Esophagus squamous epithelium (tissue), 5 donors: ENCODE measurements around the gene PCSK6. TPM values are rescaled to one million over a fixed set of nuclear protein-coding genes. Genes with fewer than 3 reads are reported as not detected.
A peak's percentile ranks its signal among the peaks of the same experiment; 100 is the strongest.

Experiments
- DNase-seq: peaks from one replicate; lab custom pipeline; 2025; lab: John Stamatoyannopoulos, UW
- H3K27ac ChIP-seq, 4 donors: fragments of 200-600 bp; sonication (generic); one replicate each; pipeline ENCODE4 v1.5.1; 2016 to 2019; ENCODE audit warnings: mild to moderate bottlenecking in 1 of 4
- H3K27me3 ChIP-seq, 4 donors: fragments of 200-600 bp; sonication (generic); 1 replicate in 3 of 4; 2 replicates in 1 of 4; pipeline versions ENCODE4 v1.5.1 to v1.6.0; 2017 to 2021; ENCODE audit warnings: antibody characterized with exemption in 1 of 4
- H3K36me3 ChIP-seq, 3 donors: fragments of 200-600 bp; sonication (generic); one replicate each; pipeline ENCODE4 v1.5.1; 2016 to 2019
- H3K4me1 ChIP-seq, 3 donors: fragments of 200-600 bp; sonication (generic); one replicate each; pipeline ENCODE4 v1.5.1; 2017 to 2019
- H3K4me3 ChIP-seq, 4 donors: fragments of 200-600 bp; sonication (generic); 1 replicate in 3 of 4; 2 replicates in 1 of 4; pipeline ENCODE4 v1.5.1; 2016 to 2019; ENCODE audit warnings: mild to moderate bottlenecking in 2 of 4, moderate library complexity in 1 of 4
- H3K9me3 ChIP-seq, 3 donors: fragments of 200-600 bp; sonication (generic); one replicate each; pipeline ENCODE4 v1.5.1; 2016 to 2019
- POLR2A ChIP-seq, 4 donors: fragments of 450-650 bp; IDR thresholded peaks; one replicate each; pipeline ENCODE4 v1.6.1; 2017; ENCODE audit warnings: antibody characterized with exemption in 4 of 4, mild to moderate bottlenecking in 4 of 4, moderate library complexity in 3 of 4
- WGBS, 2 donors: methylation state at CpG; one replicate each; pipeline ENCODE4 v1.1.5; 2018; 5-methylcytosine and 5-hydroxymethylcytosine counted together
- intact Hi-C: fragments of 100-400 bp; cut with DNase I; formaldehyde crosslinking; loops from one replicate; pipeline ENCODE4 v1.15.0; 2022
- total RNA-seq, 4 donors: library from RNA; depleted of rRNA; stranded (reverse); fragments of >200 nt; gene quantifications; one replicate each; pipeline ENCODE4 v1.1.0, GENCODE V29; 2016
- TF ChIP-seq, protein P1 (sequence below), 6 experiments: fragments of 450-650 bp in 4 of 6; fragments of 200-600 bp in 2 of 6; sonication (generic) in 2 of 6; IDR thresholded peaks; one replicate each; pipeline ENCODE4 v1.5.1; 2016 to 2019; ENCODE audit warnings: antibody characterized with exemption in 6 of 6, mild to moderate bottlenecking in 4 of 6, moderate library complexity in 4 of 6
- donor health status: DM: yes; HTN: yes; CAD: no.

Gene PCSK6
- total RNA-seq, result 10 to 100 TPM in 1 of 4 donors, 1 to 10 TPM in 3; 5.1 to 13.8 (median 9.2) TPM

DNA sequence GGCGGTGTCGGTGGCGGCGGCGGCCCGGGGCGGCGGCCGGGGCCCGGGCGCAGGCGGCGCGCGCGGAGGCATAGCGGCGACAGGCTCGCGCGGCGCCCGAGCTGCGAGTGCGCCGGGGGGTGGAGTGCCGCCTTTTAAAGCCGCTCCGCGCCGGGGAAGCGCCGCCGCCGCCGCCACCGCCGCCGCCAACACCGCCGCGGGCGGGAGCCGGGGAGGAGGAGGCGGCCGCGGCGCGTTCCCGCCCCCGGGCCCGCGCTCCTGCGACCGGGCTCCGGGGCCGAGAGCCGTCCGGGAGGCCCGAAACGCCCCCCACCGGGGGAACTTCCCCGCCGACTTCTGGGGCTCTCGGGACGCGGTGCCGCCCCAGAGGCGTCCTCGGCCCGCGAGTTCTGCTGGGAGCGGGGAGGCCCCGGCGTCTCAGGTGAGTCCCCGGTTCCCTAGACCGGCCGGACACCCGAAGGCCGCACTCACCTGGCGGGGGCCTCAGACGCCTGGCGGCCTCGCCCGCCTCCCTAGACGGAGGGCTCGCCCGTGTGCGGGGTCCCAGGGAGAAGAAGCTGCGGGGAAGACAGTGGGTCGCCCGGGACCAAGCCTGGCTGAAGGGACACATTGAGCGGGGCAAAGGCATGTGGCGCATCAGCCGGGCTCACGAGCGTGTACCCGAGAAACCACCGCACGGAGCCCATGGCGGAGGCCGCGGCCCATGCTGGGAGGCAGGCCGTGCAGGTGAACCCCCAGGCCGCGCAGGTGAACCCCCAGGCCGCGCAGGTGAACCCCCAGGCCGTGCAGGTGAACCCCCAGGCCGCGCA is at the start of gene PCSK6:
PCSK6 (minus strand) TSS at position 109 of the 809 bp plus-strand sequence; CDS start at position 72, 37 bp downstream.
- WGBS, 2 donors, result 79% methylated on average over 14 of the region's 111 CpGs; no CpG with 5 or more reads in 1 of the 2 donors
- H3K27me3 ChIP-seq, result peaks cover 0 to 66% (median 3%) of the 10 kb centered on the region in 4 donors
- peak within 1 kb of the TSS in 2 of 4 donors; percentile 9 to 36 for H3K27ac ChIP-seq
- H3K36me3 ChIP-seq, result no peaks in the 10 kb centered on the region
- peak within 1 kb of the TSS; percentile 27 to 65 (median 44) for H3K4me3 ChIP-seq
- no peak for DNase-seq
- no peak for TF ChIP-seq POLR2A (IDR thresholded peaks at IDR 0.05)
- TF ChIP-seq, protein P1, sequence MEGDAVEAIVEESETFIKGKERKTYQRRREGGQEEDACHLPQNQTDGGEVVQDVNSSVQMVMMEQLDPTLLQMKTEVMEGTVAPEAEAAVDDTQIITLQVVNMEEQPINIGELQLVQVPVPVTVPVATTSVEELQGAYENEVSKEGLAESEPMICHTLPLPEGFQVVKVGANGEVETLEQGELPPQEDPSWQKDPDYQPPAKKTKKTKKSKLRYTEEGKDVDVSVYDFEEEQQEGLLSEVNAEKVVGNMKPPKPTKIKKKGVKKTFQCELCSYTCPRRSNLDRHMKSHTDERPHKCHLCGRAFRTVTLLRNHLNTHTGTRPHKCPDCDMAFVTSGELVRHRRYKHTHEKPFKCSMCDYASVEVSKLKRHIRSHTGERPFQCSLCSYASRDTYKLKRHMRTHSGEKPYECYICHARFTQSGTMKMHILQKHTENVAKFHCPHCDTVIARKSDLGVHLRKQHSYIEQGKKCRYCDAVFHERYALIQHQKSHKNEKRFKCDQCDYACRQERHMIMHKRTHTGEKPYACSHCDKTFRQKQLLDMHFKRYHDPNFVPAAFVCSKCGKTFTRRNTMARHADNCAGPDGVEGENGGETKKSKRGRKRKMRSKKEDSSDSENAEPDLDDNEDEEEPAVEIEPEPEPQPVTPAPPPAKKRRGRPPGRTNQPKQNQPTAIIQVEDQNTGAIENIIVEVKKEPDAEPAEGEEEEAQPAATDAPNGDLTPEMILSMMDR (IDR thresholded peaks at IDR 0.05), result no peak
- H3K9me3 ChIP-seq, result no peaks in the 10 kb centered on the region
- peaks cover 0 to 27% (median 6%) of the 10 kb centered on the region in 3 donors for H3K4me1 ChIP-seq
- intact Hi-C loops, result loop anchor here (10.0 kb wide), 1 partner anchor 185 kb away; no protein-coding TSS in a partner anchor

DNA sequence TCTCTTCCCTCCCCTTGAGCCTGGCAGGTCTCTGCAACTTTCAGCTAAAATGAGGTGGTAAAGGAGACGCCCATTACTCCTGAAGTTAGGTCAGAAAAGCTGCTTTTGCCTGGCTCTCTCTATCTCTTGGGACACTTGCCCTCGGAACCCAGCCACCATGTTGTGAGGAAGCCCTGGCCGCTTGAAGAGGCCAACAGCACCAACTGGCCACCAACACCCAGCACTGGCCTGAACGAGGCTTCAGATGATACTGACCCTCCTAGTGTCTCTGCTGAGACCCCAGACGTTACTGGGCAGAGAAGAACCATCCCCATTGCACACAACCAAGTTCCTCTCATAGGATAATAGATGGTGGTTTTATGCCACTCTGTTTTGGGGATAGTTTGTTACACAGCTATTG is 49.5 kb upstream of the PCSK6 start:
- Histone ChIP-seq H3K9me3 (no peaks in the 10 kb centered on the region), H3K27ac (no peak overlapping the region), H3K4me3 (no peak overlapping the region), H3K36me3 (no peaks in the 10 kb centered on the region), H3K27me3 (peaks cover 0 to 22% (median 0%) of the 10 kb centered on the region in 4 donors), H3K4me1 (no peaks in the 10 kb centered on the region)
- intact Hi-C loops, result no loop called here
- DNase-seq, result no peak
- TF ChIP-seq, protein P1 (IDR thresholded peaks at IDR 0.05), result no peak
- TF ChIP-seq POLR2A (IDR thresholded peaks at IDR 0.05), result no peak
- 72 to 78% methylated on average over 3 to 4 of the region's 5 CpGs for WGBS, 2 donors

DNA sequence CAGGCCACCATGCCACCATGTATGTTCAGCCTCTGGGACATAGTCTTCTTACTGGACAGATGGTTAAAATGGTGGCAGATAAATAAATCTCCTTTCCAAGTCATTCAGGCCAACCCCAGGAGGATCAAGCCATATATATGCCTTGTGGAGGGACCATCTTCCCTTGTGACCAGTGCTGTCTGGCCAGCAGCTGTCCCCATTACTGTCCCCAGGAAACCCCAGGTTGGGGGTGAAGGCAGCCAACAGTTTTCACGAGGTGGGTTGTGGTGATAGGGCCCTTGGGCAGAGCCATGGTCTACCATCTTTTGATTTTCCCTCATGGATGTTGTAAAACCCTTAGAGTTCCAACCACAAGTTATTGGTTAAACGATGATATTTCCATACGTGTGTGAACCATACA is 48.7 kb upstream of the PCSK6 start:
- no peak overlapping the region for H3K4me3 ChIP-seq
- no peaks in the 10 kb centered on the region for H3K4me1 ChIP-seq
- no peaks in the 10 kb centered on the region for H3K36me3 ChIP-seq
- no peak for DNase-seq
- TF ChIP-seq, protein P1 (IDR thresholded peaks at IDR 0.05), result no peak
- no peak for TF ChIP-seq POLR2A (IDR thresholded peaks at IDR 0.05)
- no peak overlapping the region for H3K27ac ChIP-seq
- intact Hi-C loops, result no loop called here
- H3K9me3 ChIP-seq, result no peaks in the 10 kb centered on the region
- peaks cover 0 to 14% (median 0%) of the 10 kb centered on the region in 4 donors for H3K27me3 ChIP-seq
- WGBS, 2 donors, result 59 to 72% methylated on average over 3 of the region's 3 CpGs

DNA sequence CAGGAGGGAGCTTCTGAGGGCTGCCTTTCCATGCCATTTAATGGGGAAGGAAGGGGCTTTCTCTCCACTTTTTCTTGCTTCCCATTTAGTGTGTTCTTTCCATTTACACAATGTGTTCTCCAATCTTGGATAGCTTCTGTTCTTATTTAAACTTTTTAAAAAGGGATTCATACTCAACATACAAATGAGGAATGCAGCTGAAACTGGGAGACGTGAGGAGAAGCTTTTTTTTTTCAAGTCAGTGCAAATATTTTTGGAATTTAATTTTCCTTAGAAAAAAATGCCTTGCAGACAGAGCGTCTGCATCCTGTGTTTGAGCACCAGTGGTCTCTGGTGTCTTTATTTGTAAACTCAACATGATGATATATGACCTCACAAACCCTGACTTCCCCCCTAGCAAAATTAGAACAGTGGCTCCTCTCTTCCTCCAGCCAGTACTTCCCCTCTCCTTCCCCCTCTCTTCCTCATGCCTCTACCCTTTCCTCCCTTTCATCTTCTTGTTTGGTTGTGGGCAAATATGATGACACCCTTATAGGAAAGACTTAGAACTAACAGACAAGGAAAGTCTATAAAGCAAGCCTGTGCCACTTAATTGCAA is 48.1 kb upstream of the PCSK6 start:
- TF ChIP-seq, protein P1 (IDR thresholded peaks at IDR 0.05), result no peak
- TF ChIP-seq POLR2A (IDR thresholded peaks at IDR 0.05), result no peak
- no peaks in the 10 kb centered on the region for H3K36me3 ChIP-seq
- intact Hi-C loops, result no loop called here
- H3K4me1 ChIP-seq, result no peaks in the 10 kb centered on the region
- whole genome bisulfite sequencing, 2 donors, result 0 to 9% methylated on average over 2 of the region's 2 CpGs
- H3K9me3 ChIP-seq, result no peaks in the 10 kb centered on the region
- H3K4me3 ChIP-seq, result no peak overlapping the region
- H3K27me3 ChIP-seq, result peaks cover 0 to 9% (median 0%) of the 10 kb centered on the region in 4 donors
- no peak overlapping the region for H3K27ac ChIP-seq
- DNase-seq, result no peak
